ENCODE results near the gene ARHGEF1.

DNA sequence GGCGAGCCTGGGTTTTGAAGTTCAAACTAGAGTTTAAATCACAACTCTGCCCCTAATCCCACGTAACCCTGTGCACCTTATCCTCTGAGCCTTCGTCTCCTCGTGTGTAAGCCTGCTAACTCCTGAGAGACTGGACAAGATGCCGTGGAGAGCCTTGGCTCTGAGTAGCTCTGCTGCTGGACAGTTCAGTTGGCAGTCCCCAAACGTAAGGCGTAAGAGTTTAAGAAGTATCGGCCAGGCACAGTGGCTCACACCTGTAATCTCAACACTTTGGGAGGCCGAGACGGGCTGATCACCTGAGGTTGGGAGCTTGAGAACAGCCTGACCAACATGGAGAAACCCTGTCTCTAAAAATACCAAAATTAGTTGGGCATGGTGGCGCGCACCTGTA lies 10.6 kb upstream of the ARHGEF1 start:
- TF ChIP-seq, protein P1, sequence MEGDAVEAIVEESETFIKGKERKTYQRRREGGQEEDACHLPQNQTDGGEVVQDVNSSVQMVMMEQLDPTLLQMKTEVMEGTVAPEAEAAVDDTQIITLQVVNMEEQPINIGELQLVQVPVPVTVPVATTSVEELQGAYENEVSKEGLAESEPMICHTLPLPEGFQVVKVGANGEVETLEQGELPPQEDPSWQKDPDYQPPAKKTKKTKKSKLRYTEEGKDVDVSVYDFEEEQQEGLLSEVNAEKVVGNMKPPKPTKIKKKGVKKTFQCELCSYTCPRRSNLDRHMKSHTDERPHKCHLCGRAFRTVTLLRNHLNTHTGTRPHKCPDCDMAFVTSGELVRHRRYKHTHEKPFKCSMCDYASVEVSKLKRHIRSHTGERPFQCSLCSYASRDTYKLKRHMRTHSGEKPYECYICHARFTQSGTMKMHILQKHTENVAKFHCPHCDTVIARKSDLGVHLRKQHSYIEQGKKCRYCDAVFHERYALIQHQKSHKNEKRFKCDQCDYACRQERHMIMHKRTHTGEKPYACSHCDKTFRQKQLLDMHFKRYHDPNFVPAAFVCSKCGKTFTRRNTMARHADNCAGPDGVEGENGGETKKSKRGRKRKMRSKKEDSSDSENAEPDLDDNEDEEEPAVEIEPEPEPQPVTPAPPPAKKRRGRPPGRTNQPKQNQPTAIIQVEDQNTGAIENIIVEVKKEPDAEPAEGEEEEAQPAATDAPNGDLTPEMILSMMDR (IDR thresholded peaks at IDR 0.05) = no peak
- no peak for TF ChIP-seq POLR2AphosphoS5 (IDR thresholded peaks at IDR 0.05; ENCODE audit: insufficient read depth in 1 of 2, low read depth in 1 of 2)
- no peak for TF ChIP-seq POLR2A (IDR thresholded peaks at IDR 0.05)
